HG03066 (cell line): ENCODE results near the gene NR3C1.

ENCODE experiments used
- ATAC-seq: cut with Tn5 transposase; IDR thresholded peaks from one replicate; pipeline ENCODE4 v1.9.1; 2021; ENCODE audit warnings: low read depth; ENCODE audit not compliant: unreplicated experiment

NR3C1 gene

DNA sequence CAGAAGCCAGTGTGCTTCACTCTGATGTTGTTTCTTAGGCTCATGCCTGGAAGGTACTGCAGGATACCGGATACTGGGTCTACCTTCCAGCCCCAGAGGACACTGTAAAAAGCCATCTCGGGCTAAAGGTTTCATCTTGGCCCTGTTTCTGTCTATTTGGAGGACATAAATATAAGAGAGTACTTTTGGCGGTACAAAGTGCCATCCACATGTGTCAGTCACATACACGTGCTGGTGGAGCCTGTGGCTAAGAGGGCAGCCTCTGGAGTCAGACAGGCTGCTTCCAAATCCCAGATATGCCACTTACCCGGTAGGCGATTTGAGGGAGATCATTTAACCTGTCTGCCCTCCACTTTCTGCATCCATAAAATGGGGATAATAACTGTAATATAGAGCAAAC lies 160.4 kb downstream of the NR3C1 start:
- ATAC-seq = no peak

DNA sequence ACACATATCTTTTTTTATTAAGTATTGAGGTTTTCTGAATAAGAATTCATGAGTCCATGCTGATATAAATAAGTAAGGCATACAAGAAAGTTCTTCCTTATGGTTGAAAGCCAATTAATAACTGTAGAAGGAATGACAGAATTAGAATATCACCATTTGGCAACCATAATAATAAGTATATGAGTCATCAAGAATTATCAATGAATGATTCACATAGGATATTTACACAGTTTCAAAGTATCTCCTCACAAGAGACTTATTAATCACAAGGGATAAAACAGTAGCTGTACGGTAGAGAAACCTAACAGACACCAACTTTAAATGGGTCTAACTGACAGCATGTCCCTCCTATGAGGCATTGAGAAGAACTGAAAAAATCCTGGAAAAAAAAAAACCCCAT lies 161.6 kb downstream of the NR3C1 start:
- no peak for ATAC-seq

DNA sequence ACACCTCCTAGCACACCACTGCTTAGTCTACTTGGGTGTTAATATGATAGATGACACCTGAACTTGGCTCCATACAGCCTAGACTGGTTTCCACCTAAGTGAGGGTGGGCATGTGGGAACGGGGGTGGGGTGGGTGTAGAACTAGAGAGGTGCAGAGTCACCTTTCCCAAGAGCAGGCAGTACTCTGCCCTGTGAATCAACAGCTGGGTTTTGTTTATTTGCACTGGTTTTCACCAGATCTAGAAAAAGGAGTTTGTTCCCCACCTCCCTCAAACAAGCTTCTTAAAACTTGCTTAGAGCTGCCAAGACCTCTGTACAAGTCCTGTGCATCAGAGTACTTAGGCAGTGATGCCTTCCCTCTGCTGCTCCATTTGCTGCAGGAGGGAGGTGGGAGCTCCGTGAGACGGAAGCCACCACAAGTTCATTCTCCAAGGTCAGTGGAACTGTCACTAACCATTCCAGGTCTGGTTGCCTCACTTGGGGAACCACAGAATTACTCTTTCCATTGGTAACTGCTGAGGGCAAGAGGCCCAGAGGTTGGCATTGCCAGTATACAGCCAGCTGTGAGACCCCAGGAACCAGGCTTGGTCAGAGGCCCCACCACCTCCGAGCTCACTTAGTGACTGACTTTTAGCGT lies 163.5 kb downstream of the NR3C1 start:
- no peak for ATAC-seq

DNA sequence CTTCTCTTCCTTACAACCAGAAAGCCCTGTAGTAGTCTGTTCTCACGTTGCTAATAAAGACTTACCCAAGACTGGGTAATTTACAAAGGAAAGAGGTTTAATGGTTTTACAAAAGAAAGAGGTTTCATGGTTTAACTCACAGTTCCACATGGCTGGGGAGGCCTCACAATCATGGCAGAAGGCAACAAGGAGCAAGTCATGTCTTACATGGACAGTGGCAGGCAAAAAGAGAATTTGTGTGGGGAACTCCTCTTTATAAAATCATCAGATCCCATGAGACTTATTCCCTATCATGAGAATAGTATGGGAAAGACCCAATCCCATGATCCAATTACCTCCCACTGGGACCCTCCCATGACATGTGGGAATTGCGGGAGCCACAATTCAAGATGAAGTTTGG lies 164.9 kb downstream of the NR3C1 start:
- ATAC-seq = no peak

DNA sequence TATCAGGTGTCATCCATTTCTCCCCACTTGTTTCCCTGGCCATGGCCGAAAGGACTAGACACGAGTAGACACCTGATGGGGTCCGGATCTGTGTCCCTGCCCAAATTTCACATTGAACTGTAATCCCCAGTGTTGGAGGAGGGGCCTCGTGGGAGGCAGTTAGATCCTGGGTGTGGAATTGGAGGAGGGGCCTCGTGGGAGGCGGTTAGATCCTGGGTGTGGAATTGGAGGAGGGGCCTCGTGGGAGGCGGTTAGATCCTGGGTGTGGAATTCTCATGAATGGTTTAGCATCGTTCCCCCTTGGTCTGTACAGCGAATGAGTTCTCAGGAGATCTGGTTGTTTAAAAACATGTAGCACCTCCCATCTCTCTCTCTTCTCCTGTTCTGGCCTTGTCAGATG lies 165.8 kb downstream of the NR3C1 start:
- no peak for ATAC-seq

DNA sequence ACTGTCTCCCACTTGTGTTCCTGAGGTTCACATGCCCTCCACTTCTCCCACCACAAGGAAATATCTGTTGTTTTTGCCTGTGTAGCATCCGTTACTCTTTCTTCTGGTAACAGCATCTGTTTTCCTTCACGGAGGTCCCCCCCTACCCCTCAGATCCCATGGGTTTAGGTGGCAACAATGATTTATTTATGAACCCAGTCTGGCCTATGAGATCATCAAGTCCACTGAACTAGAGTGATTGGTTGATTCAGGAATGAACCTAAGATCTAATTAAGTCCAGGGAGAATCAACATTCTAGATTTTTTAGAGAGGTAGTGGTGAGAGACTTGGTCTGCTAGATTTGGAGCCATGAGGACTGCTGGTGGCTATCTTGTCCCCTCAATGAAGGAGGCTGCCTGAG lies 166.8 kb downstream of the NR3C1 start:
- ATAC-seq = no peak

DNA sequence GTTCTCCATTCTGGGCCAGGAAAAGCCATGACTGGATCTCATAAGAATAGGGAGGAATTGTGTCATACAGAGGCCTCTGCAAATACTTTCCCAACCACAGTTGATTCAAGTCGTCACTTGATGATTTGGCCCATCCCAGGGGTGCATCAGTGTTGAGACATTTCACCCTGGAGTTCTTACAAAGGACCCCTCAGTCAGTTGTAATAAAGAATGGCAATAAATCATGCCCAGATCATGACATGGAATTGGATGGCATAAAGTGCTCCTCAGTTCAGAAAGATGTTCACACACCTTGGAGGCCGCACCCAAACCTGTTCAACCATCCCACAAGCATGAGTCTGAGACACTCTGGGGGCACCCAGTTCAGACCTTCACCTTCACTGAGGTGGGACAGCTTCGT lies 168.1 kb downstream of the NR3C1 start:
- no peak for ATAC-seq

DNA sequence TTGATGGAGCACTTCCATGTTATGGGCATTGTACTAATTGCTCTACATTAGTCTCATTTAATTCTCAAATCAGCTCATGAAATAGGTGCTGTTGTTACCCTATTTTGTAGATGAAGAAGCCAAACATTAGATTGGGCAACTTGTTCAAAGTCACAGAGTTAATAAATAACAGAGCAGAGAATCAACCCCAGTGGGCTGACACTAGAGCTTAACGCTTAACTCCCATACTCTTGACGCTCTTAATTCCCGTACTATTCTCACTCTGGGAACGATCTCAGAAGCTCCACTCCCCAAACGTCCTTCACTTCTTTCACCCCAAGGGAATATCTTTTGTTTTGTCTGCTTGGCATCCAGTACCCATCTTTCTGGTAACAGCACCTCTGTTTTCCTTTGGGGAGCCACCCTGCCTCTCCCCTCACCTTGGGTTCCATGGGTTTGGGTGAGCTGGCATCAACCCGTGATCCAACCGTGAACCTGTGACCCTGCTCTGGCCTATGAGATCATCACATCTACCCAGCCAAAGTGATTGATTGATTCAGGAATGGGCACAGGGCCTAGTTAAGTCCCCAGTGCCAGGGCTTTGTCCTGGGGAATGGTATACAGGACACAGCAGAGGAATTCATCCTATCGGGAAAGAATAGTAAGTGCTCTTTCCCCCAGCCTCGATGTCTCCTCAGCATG lies 169.2 kb downstream of the NR3C1 start:
- ATAC-seq = no peak

DNA sequence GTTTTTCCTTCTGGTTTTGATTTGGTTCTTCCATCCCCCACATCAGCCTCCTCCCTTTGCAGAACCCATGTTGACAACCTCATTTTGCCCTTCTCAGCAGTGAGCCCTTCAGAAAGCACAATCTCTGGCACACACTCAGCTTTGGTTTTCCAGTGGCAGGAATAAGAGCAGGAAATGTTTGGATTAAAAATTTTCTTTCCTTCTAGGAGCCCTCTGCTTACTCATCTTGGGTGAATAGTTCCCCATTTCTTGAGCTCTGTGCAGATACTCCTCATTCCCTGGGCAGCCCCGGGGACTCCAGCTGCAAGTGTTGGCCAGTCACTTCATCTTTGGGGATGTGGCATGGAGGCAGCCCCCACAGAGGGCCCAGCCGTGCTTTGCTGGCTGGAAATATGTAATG lies 170.5 kb downstream of the NR3C1 start:
- ATAC-seq = no peak

DNA sequence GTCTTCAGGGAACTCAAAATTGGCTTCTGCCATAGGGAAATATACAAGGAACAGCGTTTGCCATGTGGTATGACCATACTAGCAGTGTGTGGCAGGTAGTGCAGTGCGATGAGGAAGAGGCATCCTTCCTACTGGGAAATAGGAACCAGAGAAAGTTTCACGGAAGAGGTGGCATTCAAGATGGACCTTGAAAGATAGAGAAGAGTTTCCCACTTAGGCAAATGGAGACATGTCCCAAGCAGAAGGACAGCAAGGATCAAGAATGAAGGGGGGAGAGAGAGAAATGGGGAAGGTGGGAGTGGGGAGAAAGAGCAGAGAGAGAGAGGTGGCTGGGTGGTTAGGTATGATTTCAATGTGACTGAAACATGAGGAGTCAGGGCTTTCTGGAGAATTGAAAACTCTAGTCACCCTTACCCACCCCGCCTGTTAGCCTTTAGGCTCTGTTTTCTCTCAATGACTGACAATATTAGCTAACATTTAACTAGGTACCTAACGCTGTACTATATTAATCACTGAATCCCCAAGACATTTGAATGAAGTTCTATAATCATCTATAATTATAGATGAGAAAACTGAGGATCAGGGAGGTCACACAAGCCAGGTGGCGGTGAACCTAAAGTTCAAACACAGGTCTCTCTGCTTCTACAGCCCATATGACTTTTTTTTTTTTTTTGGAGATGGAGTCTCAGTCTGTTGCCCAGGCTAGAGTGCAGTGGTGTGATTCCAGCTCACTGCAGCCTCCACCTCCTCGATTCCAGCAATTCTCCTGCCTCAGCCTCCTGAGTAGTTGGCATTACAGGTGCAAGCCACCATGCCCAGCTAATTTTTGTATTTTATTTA lies 171.3 kb downstream of the NR3C1 start:
- no peak for ATAC-seq

DNA sequence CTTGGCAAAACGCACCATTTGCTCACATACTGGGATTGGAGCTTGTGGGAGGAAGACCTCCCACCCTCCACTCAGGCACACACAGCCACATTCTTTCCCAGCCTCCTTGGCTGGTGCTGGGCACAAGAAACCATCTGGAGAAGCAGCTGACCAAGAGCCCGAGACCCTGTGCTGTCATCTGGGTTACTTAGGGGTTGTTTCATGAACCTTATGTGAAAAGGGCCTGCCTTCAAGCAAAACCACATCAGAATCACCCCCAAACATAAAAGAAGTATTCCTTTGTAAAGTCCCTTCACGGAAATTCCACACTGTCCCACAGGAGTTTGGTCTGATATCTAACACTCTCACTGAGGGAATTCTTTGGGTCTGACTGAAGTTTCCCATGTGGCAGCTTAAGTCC lies 172.1 kb downstream of the NR3C1 start:
- no peak for ATAC-seq

DNA sequence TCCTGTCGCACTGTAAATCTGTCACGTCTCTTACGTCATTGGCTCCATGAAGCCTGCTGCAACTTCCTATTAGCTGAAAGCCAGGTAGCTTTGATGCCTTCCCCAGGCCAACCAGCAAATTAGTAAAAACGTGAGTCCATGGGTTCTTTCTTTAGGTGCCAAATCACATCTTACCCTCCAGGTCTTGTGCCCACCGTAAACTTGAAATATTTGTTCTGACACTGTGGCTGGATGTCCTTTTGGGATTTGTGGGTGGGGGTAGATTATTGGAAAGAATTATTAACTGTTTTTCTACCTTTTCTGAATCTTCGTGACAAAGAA lies 172.8 kb downstream of the NR3C1 start:
- no peak for ATAC-seq

DNA sequence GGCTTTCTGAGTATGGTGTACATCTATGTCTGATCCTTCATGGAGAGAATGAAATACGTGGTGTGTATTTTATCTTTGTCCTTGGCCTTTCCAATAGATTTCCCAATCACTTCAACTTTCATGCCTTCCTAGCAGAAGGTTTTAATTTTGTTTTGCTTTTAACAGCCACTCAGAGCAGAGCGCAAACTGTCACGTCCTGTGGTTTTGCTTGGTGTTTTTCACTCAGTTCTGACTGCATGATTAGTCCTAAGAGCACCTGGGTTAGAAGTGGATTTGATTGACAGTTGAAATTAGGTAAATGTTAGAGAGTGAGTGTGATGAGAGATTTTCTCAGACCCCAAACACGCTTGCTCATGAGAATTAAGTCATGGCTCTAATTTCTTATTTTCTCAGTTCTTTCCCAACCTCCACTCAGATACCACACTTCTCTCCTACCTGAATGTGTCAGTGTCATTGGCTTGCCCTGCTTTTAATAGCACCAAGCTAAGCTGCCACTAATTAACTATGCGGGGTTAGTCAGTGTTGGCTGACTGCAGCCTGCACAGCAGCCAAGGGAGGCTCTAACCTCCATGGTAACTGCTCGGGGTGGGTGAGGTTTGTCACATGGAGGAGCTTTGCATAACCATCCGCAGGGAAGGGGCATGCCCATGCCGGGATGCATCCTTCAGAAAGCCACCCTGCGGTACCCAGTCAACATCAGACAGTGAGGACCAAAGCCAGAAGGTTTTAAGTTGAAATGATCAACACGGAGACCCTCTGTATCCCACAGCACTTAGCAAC lies 173.4 kb downstream of the NR3C1 start:
- peak; percentile 88 for ATAC-seq

DNA sequence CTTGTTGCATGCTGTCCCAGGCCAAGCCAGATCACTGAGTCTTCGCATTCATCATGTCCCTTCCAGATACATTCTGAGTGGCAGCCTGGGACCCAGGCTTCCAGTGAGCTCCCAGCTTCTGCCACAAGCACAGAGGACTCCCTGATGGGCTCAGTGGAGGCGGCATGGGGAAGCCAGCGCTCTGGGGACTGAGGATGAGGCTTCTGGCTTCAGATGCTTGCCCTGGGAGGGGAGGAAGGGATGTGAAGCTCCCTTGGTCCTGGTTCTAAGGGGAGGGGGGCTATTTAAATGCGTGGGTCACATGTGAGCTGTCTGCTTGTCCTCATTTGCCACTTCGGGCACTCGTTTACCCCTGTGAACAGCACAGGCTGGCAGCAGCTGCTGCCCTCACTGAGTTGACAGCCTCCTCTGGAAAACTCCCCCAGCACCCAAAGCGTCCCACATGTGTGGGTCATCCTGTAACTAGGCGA lies 174.0 kb downstream of the NR3C1 start:
- ATAC-seq = peak; percentile 28

DNA sequence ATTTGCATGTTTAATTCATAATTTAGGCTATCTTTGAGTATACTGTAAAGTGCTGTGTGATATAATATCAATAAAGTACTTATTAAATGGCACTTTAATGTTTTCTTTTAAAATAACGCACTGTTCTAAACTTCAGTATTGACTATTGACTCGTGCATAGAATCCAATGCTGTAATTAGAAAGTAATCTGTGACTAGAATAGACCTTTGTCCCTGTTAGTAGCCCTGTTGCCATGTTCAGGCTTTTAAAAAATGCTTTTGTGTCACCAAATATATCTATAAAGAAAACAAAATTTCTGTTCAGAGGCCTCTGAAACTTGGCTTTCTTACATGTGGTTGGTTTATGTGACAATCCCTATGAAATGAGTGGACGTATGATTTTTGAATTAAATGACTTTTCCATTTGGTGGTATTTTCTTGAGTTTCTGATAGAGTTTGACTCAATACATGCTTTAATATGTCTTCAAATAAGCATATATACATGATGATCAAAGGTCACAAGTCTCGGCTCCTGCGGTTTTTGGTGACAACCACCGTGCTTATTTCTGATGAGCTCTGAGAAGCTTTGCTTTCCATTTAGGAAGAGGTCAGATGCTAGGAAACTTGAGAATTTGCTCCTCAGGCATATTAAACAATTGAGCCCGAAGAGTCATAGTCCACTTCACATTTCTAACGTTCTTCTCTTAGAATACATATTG lies 174.7 kb downstream of the NR3C1 start:
- ATAC-seq = no peak
